HG03354 (cell line): ENCODE results near the gene GP1BA.
"Not testable (repeated sequence)": the region's sequence is repeated elsewhere in the genome, so short reads cannot be mapped to it uniquely, and the experiment has no call there.

Experiments
- ATAC-seq: cut with Tn5 transposase; IDR thresholded peaks from one replicate; pipeline ENCODE4 v1.9.1; 2021; ENCODE audit warnings: mild to moderate bottlenecking; ENCODE audit not compliant: unreplicated experiment, poor library complexity, severe bottlenecking

The GP1BA gene

DNA sequence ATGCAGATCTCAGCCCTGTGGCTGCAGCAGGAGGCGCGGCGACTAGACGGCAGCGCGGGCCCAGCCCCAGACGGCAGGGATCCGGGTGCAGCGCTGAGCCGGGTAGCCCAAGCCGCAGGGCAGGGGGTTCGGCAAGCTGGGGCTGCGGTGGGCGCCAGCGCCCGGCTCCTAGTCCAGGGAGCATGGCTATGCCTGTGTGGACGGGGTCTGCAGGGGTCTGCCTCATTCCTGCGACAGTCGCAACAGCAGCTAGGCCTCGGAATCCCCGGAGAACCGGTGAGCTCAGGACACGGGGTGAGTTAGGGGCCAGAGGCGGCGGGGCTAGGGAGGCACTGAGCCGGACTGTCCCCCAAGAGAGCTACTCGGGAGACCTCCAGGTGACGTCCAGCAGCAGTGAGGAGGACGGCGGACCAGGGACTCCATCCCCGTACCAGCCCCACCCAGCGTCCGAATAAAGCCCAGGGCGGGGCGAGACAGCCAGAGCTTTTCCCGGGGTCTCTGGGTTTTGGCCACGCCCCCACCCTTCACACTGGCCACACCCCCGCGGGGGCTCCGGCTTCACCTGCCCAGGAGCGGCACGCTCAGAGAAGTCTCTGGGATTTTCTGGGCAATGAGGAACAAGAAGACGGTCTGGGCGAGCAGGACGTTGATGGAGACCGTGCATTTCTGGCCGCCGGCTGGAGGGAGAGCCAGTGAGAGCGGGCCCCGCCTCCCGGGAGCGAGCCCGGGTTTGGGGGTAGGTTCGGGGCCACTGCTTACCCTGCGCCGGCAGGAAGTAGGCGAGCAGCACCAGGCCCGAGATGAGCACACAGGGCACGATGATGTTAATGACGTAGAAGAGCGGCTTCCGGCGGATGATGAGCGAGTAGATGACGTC is 31.6 kb upstream of the GP1BA start:
- ATAC-seq, result no peak

DNA sequence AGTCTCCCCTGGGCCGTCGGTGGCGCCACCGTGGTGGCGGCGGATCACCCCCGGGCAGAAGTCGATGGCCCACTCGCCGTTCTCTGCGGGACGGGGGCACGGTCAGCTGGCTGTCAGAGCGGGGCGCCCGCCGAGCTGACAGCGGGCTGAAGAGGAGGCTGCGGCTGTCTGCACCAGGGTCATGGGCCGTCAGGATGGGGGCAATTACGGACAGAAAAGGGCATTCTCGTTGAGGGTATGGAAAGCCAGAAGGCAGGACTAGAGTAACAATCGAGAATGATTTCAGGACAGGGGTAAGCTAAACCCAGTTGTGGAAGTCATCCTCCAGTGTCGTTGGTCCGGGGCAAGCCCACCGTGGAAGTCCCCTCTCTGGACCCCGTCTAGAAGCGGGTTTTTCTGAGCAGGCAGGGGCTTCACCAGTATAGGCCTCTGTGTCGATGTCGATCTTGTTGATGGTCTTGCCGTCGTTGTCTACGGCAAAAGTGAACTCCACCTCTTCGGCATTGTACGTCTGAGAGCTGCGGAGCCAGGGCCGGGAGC is 30.9 kb upstream of the GP1BA start:
- no peak for ATAC-seq

DNA sequence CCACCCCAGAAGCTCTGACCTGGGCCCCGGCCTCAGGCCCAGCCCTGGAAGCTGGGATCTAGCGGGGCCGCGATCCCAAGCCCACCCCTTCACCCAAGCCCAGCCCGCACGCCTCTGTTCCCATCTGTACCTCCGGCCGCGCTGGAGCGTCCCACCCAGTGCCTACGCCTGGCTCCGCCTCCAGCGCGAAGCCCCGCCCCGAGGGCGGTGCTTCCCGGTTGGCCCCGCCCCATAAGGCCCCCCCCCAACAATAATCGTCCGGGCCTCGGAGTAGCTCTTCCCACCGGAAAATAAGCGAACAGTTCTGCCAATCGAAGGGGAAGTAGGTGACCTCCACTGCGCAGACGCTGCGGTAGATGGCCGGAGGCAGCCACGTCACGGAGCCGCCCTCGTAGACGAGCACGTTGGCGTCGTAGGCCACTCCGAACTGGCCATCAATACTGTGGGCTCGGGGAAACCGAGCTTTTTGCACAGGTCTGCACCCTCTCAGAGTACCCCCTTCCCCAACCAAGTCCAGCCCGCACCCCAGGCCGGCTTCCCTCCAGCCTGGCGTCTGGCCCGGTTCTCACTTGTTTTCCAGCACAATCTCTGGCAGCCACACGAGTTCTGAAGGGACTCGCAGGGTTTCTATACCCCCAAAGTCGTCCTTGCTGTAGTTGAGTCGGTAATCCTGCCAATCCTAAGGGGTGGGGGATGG is 30.3 kb upstream of the GP1BA start:
- no peak for ATAC-seq

DNA sequence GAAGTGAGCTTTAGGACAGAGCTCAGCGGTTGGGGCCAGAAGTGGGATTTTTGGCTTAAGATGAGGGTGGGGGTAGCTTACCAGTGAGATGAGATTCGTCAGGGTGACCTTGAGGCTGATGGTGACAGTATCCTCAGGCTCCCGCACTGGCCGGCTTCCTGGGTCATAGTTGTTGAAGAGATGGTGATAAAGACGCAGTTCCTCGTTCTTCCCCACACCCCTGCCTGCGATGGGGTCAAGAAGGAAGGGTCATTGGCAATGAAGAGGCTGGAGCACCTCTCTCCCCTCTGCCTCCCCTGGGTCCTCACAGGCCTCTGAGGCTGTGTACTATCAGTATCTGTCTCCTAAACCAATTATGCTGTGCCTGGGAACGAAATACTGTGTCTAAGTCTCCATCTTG is 29.5 kb upstream of the GP1BA start:
- no peak for ATAC-seq

DNA sequence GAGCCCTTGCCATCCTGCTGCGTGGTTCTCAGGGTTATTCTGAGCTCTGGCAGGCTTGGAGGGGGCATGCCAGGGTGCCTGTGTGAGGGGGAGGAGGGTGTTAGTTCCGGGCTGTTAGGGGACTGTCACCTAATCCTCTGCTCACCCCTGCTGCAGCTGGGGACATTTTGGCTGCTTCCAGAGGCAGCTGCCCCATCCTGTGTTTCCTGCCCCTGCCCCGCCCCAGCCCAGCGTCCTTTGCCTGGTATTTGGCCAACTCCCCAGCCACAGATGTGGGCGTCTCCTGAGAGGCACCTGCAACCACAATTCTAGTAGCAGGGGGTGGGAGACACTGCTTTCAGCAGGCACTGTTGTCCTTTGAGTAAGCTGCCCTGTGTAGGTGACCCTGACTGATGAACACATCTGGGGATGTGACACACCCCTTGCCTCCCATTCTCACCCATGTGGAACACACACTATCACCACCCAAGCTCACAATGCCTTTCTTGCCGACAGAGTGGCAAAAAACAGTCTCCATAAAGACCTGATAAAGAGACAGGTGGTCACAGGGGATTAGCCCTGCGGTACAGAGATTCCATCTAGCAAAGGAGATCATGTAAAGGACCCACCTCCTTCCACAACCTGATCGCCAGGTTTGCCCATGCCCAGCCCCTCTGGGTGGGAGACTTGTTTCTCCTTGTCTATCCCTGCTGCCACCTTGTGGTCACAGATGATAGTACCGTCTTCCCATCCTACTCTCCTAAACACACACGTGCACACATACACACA is 28.8 kb upstream of the GP1BA start, which contains the start of gene CHRNE:
TSS of gene CHRNE (minus strand) at position 48 of the 768 bp plus-strand sequence. CDS start at position 13, 35 bp downstream.
- ATAC-seq, result no peak

DNA sequence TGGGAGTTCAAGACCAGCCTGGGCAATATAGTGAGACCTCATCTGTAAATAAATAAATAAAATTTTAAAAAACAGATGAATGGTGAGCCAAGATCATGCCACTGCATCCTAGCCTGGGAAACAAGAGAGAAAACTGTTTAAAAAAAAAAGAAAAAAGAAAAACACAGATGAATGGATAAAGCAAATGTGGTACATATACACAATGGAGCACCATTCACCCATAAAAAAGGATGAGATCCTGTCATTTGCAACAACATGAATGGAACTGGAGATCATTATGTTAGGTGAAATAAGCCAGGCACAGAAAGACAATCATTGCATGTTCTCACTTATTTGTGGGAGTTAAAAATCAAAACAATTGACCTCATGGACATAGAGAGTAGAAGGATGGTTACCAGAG is 25.4 kb upstream of the GP1BA start:
- not testable (repeated sequence) for ATAC-seq

DNA sequence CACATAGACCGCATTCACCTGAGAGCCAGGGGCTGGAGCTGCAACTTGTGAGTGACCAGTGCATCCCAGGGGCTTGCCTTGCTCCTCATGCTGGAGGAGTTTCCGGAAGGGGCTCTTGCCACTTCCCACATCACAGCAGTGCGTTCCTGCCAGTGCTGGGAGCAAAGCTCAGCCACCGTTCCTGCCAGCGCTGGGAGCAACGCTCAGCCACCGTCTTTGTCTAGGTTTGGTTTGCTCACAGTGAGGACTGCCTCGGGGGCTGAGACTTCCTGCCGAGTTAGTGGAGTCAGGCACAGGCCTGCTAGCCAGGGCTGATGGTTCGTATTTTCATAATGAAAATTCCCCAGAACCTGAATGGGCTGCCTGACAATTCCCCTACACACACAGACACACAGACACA is 23.8 kb upstream of the GP1BA start:
- ATAC-seq, result no peak

DNA sequence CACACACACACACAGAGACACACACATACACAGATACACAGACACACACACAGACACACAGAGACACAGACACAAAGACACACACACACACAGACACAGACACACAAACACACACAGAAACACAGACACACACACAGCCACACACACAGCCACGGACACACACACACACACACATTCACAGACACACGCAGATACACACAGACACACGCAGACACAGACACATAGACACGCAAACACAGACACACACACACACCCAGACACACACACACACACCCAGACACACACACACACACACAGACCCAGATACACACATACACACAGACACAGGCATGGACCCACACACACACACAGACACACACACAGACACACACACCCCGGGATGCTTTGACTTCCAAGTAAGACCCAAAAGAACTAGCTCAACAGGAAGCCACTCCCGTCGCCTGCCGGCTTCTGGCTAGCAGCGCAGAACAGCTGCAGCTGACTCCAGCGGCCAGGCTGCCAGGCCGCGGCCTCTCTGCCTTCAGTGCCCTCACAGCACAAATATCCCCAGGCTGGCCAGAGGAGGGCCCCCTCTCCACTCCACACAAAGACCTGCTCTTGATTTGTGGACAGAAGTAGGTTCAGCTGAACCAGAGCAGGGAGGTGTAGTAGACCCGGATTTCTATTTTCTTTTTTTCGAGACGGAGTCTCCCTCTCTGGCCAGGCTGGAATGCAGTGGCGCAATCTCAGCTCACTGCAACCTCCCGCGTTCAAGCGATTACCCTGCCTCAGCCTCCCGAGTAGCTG is 23.2 kb upstream of the GP1BA start:
- ATAC-seq, result no peak

DNA sequence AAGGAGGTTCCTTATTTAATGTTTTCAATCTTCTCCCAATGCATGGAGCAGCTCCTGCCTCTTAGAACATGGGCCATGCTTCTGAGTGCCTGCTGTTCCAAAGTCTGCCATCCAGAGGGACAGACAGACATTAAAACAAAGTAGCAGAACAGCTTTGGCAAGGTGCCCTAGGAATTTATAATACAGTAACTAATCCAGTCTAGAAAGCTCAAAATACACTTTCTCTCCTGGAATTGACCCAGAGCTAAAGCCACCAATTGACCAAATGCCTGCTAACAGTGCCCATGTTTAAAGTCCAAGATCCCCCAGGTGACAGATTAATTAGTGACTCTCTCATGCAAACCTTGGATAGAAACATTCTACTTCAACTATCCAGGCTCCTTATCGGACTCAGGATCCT is 18.1 kb upstream of the GP1BA start:
- ATAC-seq, result no peak

DNA sequence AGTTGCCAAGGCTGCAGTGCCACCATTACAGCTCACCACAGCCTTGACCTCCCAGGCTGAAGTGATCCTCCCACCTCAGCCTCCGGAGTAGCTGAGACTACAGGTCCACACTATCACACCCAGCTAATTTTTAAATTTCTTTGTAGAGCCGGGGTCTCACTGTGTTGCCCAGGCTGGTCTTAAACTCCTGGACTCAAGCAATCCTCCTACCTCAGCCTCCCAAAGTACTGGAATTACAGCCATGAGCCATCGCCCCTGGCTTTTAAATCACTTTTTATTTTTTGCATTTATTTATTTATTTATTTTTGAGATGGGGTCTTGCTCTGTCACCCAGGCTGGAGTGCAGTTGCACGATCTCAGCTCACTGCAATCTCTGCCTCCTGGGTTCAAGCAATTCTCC is 17.5 kb upstream of the GP1BA start:
- ATAC-seq, result not testable (repeated sequence)

DNA sequence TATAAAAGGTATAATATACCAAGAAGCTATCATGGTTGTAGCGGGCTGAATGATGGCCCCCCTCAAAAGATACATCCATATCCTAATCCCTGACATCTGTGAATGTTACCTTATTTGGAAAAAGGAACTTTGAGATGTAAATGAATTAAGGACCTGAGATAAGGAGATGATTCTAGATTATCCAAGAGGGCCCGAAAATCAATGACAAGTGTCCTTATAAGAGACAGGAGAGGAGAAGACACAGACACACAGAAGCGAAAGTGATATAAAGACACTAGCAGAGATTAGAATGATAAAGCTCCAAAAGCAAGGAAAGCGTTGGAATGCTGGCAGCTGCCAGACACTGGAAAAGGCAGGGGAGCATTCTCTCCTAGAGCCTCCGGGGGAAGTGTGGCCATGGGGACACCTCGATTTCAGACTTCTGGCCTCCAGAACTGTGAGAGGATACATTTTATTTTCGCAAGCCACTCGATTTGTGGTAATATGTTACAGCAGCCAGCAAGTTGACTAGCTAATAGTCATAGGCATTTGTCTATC is 12.5 kb upstream of the GP1BA start:
- ATAC-seq, result no peak

DNA sequence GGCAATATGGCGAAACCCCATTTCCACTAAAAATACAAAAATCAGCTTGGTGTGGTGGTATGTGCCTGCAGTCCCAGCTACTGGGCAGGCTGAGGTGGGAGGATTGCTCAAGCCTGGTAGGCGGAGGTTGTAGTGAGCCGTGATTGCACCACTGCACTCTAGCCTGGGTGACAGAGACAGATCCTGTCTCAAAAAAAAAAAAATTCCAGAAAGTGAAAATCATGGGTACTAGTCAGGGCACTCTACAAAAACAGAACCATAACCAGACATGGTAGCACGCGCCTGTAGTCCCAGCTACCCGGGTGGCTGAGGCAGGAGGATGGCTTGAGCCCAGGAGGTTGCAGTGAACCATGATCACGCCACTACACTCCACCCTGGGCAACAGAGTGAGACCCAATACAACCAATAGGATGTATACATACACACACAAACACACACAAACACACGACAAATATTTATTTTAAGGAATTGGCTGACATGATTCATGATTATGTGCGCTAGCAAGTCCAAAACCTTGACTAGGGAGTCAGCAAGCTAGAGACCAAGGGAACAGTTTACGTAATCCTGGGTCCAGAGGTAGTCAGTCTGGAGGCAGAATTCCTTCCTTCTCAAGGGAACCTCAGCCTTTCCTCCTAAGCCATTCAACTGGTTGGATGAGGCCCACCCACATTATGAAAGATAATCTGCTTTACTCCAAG is 11.6 kb upstream of the GP1BA start:
- ATAC-seq, result no peak

DNA sequence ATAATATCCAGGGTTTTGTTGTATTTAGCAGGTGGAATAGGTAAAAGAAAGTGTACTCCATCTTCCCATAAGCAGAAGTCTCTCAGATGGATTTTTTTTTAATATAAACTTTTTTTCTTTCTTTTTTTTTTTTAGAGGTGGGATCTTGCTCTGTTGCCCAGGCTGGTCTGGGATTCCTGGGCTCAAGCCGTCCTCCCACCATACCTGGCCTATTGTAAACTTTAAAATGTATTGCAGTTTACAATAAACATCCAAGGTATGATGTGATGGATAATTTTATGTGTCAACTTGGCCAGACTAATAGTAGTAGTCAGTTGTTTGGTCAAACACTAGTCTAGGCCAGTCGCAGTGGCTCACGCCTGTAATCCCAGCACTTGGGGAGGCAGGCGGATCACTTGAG is 10.8 kb upstream of the GP1BA start:
- no peak for ATAC-seq

DNA sequence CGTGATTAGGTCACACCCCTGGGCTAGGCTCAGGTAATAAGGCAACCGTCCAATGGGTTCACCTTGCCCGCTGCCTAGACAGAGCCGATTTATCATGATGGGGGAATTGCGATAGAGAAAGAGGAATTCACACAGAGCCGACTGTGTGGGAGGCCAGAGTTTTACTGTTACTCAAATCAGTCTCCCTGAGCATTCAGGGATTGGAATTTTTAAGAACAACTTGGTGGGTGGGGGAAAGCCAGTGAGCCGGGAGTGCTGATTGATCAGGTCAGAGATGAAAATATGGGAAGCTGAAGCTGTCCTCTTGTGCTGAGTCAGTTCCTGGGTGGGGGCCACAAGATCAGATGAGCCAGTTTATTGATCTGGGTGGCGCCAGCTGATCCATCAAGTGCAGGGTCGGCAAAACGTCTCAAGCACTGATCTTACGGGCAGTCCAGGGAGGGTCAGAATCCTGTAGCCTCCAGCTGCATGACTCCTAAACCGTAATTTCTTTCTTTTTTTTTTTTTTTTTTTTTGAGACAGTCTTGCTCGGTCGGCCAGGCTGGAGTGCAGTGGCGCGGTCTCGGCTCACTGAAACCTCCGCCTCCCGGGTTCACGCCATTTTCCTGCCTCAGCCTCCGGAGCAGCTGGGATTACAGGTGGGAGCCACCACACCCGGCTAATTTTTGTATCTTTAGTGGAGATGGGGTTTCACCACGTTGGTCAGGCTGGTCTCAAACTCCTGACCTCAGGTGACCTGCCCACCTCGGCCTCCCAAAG is 5.3 kb upstream of the GP1BA start:
- ATAC-seq, result not testable (repeated sequence)

DNA sequence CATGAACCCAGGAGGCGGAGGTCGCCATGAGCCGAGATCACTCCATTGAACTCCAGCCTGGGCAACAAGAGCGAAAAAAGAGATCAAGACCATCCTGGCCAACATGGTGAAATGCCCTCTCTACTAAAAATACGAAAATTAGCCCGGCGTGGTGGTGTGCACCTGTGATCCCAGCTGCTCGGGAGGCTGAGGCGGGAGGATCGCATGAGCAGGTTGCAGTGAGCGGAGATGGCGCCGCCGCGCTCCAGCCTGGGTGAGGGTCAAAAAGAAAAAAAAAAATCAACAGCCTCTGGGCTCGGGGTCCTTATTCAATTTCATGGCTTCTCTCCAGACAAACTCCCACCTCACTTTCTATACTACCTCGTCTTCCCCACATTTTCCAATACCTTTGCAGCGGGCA is 3.2 kb upstream of the GP1BA start:
- ATAC-seq, result no peak

DNA sequence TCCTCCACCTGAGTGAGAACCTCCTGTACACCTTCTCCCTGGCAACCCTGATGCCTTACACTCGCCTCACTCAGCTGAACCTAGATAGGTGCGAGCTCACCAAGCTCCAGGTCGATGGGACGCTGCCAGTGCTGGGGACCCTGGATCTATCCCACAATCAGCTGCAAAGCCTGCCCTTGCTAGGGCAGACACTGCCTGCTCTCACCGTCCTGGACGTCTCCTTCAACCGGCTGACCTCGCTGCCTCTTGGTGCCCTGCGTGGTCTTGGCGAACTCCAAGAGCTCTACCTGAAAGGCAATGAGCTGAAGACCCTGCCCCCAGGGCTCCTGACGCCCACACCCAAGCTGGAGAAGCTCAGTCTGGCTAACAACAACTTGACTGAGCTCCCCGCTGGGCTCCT is 679 bp downstream of the GP1BA start:
- no peak for ATAC-seq

DNA sequence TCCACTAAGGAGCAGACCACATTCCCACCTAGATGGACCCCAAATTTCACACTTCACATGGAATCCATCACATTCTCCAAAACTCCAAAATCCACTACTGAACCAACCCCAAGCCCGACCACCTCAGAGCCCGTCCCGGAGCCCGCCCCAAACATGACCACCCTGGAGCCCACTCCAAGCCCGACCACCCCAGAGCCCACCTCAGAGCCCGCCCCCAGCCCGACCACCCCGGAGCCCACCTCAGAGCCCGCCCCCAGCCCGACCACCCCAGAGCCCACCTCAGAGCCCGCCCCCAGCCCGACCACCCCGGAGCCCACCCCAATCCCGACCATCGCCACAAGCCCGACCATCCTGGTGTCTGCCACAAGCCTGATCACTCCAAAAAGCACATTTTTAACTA is 1.6 kb downstream of the GP1BA start:
- ATAC-seq, result no peak
